Large intestine (tissue), 3 donors: Measurements from ENCODE around the gene PCSK6. TPM values are rescaled to one million over a fixed set of nuclear protein-coding genes. Genes with fewer than 3 reads are reported as not detected.

ENCODE experiments used
- DNase-seq, 2 donors: peaks; one replicate each; pipeline versions ENCODE4 v3.0.0 to v3.0.0-alpha.2; 2013
- H3K27ac ChIP-seq: one replicate; pipeline ENCODE4 v1.5.1; 2013; ENCODE audit warnings: low read length
- H3K27me3 ChIP-seq: 2 replicates; pipeline ENCODE4 v1.6.1; 2013; ENCODE audit warnings: low read length; ENCODE audit not compliant: control insufficient read depth, insufficient read depth
- H3K36me3 ChIP-seq: 2 replicates; pipeline ENCODE4 v1.6.1; 2013; ENCODE audit warnings: low read length; ENCODE audit not compliant: control insufficient read depth, insufficient read depth
- H3K4me1 ChIP-seq: one replicate; pipeline ENCODE4 v1.6.1; 2013; ENCODE audit warnings: low read length; ENCODE audit not compliant: control insufficient read depth, insufficient read depth
- H3K4me3 ChIP-seq: one replicate; pipeline ENCODE4 v1.5.1; 2013; ENCODE audit warnings: low read length
- H3K9me3 ChIP-seq: one replicate; pipeline ENCODE4 v1.6.1; 2013; ENCODE audit warnings: mild to moderate bottlenecking, low read depth, low read length, moderate library complexity; ENCODE audit not compliant: control insufficient read depth
- WGBS: methylation state at CpG from one replicate; pipeline ENCODE4 v1.1.5; 2013; ENCODE audit warnings: low lambda C conversion rate; ENCODE audit not compliant: insufficient coverage; 5-methylcytosine and 5-hydroxymethylcytosine counted together
- polyA plus RNA-seq: library from polyadenylated mRNA; unstranded; fragments of 120-200 nt; gene quantifications from one replicate; pipeline ENCODE4 v1.2.1, GENCODE V29; 2013

PCSK6 gene
- polyA plus RNA-seq, 1 donor, result 22.2 TPM

DNA sequence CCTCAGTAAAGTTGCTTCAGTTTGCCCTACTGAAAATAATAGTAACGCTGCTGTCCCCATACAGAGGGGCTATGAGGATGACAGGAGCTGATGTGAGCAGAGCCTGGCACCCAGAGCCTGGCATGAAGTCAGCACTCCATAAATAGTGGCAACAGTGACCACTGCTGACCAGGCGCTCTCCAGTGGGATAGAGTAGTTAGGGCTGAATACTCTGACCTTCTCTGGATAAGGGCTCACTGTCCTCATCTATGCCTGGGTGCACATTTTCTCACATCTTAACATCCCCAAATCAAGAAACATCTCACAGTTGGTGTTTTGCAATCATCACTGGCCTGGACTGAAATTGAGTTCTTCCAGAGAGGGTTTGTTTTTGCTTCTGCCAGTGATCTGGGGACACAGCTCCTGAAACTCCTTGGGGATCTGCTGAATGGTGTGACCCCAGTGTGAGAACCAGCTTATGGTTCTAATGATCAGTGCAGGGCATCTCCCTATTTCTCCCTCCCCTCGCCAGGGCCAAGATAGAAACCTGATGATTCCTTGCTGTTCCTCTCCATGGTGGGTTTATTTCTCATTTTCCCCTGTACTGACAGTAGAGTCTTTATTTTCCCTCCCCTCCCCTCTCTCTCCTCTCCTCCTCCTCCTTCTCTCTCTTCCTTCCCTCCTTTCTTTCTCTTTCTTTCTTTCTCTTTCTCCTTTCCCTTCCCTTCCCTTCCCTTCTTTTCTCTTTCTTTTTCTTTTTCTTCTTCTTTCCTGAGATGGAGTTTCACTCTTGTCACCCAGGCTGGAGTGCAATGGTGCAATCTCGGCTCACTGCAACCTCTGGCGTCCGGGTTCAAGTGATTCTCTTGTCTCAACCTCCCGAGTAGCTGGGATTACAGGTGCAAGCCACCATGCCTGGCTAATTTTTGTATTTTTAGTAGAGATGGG is 3.5 kb upstream of the PCSK6 start:
- 100% methylated on average over 1 of the region's 7 CpGs for WGBS
- Histone ChIP-seq H3K4me3 (no peak overlapping the region), H3K36me3 (no peaks in the 10 kb centered on the region), H3K9me3 (peaks cover 6% of the 10 kb centered on the region), H3K27me3 (peaks cover 13% of the 10 kb centered on the region), H3K27ac (no peak overlapping the region), H3K4me1 (peaks cover 25% of the 10 kb centered on the region)
- DNase-seq, result no peak

DNA sequence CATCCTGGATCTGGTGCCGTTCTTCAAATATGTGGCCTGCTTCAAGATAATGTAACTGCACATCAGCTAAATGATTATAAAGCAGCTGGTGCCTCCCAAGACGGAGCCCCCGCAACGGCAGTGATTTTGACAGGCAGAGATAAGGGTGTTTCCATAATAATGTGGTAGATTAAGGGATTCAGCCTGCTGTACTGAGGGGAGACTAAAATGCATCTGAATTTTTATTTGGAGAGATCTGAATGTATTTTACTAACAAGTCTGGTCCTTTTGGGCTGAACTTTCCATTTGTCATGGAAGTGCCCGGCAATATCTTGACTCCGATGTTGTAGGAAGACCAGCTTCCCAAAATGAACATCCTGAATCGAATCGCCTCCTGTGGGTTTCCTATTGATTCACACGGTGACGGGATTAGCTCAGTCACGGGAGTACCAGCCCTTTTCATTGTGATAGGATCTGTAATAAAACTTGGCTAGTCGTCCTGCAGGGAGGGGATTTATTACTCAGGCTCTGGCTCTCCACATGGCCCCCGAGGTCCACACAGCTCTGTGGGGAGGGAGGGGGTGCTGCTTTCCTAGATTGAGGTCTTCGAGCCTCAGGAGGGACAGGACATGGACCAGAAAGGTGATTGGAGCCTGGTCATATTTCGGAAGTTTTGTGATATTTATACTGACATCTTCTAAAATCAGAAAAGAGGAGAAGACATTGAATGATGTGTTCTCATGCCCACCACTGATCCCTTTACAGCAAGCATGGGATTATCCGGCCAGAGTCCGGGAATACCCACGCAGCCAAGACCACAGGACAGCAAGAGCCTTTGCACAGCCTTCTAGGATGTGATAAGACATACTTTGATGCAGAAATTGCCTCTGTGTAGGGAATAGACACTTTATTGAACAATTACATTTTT is 2.5 kb upstream of the PCSK6 start:
- peaks cover 18% of the 10 kb centered on the region for H3K27me3 ChIP-seq
- no peak overlapping the region for H3K27ac ChIP-seq
- peaks cover 17% of the 10 kb centered on the region for H3K4me1 ChIP-seq
- no CpG with 5 or more reads among the region's 18 CpGs for WGBS
- no peak overlapping the region for H3K4me3 ChIP-seq
- peaks cover 6% of the 10 kb centered on the region for H3K9me3 ChIP-seq
- H3K36me3 ChIP-seq, result no peaks in the 10 kb centered on the region
- DNase-seq, result no peak

DNA sequence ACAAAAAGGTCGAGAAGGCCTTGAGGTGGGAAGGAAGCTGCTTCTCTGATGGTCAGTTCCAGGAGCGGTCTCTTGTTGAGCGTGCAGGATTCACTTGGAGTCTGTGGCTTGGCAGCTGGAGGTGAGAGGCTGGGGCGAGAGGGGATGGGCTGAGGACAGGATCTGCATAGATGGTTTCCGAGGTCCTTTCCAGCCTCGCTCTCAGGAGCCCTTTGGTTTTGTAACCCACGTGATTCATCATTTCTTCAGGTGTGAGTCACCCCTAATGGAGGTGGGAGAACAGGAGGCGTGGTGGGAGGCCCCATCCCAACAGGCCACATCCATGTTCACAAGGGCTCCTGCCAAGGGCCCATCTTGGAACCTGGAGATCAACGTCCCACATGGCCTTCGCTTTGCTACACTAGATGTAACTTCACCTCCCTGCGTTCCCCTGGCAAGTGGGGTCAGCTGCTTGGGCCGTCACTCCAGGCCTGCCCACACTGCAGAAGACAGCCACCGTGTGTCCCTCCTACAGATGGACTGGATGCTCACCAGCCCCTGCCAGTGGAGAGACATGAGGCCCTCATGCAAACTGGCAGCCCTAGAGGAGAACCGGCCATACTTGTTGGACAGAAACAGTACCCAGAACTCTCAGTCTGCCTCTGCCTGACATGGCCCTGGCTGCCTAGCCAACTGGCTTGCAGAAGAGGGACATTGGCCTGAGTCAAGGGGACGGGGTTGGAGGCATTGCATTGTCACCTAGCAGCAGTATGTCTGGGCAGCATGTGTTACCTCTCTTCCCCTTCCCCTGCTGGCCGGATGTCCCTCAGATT is 1.6 kb upstream of the PCSK6 start:
- peaks cover 10% of the 10 kb centered on the region for H3K4me1 ChIP-seq
- no peak overlapping the region for H3K27ac ChIP-seq
- H3K36me3 ChIP-seq, result no peaks in the 10 kb centered on the region
- peaks cover 15% of the 10 kb centered on the region for H3K27me3 ChIP-seq
- WGBS, result no CpG with 5 or more reads among the region's 16 CpGs
- no peak for DNase-seq
- no peak overlapping the region for H3K4me3 ChIP-seq
- peaks cover 6% of the 10 kb centered on the region for H3K9me3 ChIP-seq

GRCh38 chr15:101490408-101490891 is 943 bp upstream of the PCSK6 start:
- no peaks in the 10 kb centered on the region for H3K36me3 ChIP-seq
- H3K27ac ChIP-seq, result no peak overlapping the region
- no peak overlapping the region for H3K4me3 ChIP-seq
- WGBS, result no CpG with 5 or more reads among the region's 15 CpGs
- peaks cover 15% of the 10 kb centered on the region for H3K27me3 ChIP-seq
- H3K9me3 ChIP-seq, result peaks cover 6% of the 10 kb centered on the region
- no peak for DNase-seq
- H3K4me1 ChIP-seq, result peaks cover 5% of the 10 kb centered on the region

GRCh38 chr15:101489237-101489598 is 289 bp downstream of the PCSK6 start:
- Histone ChIP-seq H3K9me3 (peaks cover 6% of the 10 kb centered on the region), H3K36me3 (no peaks in the 10 kb centered on the region), H3K4me3 (no peak overlapping the region), H3K27me3 (peaks cover 11% of the 10 kb centered on the region), H3K4me1 (peaks cover 5% of the 10 kb centered on the region), H3K27ac (no peak overlapping the region)
- no CpG with 5 or more reads among the region's 62 CpGs for WGBS
- DNase-seq, result peak; percentile 37 to 70

DNA sequence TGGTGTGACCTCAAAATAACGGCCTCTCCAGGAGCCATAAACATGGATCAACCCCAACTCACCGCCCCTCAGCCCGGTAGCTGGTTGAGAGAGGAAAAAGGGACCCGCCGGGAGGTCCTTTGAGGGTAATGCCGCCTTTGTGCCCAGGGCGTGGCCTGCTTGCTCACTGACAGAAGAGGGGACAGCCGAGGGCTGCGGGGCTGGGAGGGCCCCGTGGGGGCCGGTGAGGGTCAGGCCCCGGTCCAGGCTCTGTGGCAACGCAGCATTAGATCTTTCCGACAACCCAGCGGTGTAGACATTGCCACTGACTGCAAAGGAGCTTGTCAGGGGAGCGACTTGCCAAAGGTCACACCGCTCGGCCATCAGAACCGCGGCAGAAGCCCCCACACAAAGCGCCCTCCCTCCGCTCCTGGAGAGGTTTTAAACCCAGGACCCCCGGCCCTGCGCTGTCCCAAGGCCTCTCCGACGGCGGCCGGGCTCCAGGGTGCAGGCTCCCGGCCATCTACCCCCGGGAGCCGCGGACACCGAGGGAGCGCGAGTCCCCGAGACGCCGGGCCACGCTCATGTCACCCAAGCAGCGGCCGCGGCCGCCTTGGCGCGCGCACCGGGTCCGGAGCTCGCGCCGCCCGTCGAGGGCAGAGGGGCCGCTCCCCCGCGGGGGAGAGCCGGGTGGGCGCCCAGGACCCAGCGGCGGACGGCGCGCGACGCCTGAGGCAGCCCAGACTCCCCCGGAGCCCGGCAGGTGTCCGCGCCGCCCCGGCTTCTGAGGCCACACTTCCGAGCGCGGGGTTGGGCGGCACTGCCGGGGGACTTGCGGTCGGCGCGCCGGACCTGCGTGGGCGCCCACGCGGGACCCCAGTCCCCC is 975 bp downstream of the PCSK6 start:
- peak in 1 of 2 donors; percentile 51 for DNase-seq
- Histone ChIP-seq H3K27ac (no peak overlapping the region), H3K27me3 (peaks cover 11% of the 10 kb centered on the region), H3K9me3 (peaks cover 6% of the 10 kb centered on the region), H3K4me1 (peaks cover 5% of the 10 kb centered on the region), H3K36me3 (no peaks in the 10 kb centered on the region), H3K4me3 (peak overlapping the region; percentile 48)
- no CpG with 5 or more reads among the region's 85 CpGs for WGBS

DNA sequence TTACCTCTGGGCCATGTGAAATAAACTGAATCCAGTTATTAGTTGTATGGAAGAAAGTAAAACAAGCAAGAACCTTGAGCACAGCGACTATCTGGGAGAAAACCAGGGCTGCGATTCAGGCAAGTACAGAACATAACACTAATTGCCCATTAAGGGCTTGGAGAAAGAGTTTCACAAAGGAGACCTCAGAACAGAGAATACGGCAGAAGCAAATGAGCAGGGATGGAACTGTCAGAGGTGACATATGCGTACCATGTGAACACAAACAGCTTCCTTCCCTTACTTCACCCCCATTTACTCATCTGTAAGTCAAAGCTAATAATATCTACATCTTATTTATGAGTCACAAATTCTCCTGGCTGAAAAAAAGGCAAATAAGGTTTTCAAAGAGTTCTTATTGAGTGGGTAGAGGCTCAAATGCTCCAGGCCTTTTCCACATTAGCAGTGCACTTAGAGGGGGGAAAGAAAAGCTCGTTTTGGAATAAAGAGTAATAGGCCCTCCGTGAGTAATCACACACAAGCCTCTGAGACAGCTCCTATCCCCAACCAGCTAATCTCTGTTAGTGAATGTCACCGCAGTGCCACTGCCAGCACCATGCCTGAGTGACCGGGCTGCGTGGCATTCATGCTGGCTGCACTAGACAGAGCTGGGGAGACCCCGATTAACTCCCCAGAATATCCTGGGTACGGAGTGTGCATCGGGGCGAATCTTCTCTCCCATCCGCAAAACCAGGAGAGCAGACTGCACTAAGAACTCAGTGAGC is 2.6 kb downstream of the PCSK6 start:
- Histone ChIP-seq H3K27me3 (peaks cover 11% of the 10 kb centered on the region), H3K36me3 (no peaks in the 10 kb centered on the region), H3K9me3 (peaks cover 6% of the 10 kb centered on the region), H3K27ac (no peak overlapping the region), H3K4me1 (peaks cover 5% of the 10 kb centered on the region), H3K4me3 (no peak overlapping the region)
- no CpG with 5 or more reads among the region's 14 CpGs for WGBS
- no peak for DNase-seq

- no peaks in the 10 kb centered on the region for H3K9me3 ChIP-seq
- H3K27ac ChIP-seq, result no peak overlapping the region
- peaks cover 10% of the 10 kb centered on the region for H3K27me3 ChIP-seq
- H3K36me3 ChIP-seq, result no peaks in the 10 kb centered on the region
- no peak for DNase-seq
- no peak overlapping the region for H3K4me3 ChIP-seq
- no CpG with 5 or more reads among the region's 6 CpGs for WGBS
- H3K4me1 ChIP-seq, result peaks cover 26% of the 10 kb centered on the region
Measured at GRCh38 chr15:101483462-101483861, 6.0 kb downstream of the PCSK6 start.
